Pons (tissue), 1 donor: ENCODE measurements around the gene MPST.

Experiments used
- DNase-seq: peaks from one replicate; pipeline ENCODE4 v3.0.0-alpha.2; 2016; ENCODE audit warnings: low spot score

MPST gene

DNA sequence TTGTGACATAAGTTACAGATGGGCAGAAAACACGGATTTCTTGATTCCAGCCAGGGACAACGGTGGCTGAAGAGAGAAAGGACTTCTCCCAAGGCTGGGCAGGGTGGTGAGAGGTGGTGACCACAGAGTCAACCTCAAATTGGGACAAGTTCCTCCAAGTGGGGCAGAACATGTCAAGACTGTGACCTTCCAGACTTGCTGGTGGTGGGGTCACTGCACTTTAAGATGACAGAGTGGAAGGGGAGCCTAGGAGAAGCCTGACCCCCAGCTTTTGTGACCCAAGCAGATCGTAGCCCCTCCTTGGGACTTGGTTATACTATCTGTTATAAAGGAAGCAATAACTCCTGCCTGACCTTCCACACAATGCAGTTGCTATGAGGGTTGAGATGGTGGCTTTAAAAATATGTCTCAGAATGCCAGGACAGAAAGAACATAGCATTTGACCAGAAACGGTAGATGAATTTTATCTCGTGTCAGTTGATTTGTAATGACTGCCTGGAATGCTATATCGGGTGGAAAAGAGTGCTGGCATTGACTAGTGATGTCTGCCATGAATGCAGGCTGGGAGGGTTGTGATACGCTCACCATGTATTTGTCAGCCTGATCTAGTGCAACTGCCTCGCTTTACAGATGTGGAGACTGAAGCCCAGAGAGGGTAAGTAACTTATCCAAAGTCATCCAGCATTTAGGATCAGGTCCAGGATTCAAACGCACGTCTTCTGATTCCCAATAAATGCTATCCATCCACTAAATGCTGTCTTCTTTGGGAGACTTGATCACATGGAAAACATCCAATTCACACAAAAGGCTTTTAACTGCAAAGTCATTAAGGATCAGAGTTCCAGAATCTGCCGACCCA is 18.6 kb upstream of the MPST start:
- DNase-seq, result no peak

DNA sequence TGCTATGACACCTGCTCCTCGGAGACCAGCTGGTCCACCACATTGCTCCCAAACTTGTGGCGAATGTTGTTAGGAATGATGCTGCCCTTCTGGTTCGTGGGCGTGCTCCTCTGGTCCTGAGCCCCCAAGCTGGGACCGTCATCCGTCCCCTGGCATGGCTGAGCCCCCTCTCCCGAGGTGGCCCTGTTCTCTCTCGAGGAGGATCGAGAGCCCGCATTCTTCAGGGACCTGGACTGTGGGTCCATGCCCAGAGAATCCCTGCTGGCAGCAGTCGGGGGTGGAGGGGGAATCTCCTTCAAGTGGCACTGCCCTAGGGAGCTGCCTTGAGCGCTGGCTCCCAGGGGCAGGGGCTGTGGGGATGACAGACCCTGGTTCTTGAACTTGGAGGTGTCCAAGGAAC is 17.7 kb upstream of the MPST start:
- no peak for DNase-seq

DNA sequence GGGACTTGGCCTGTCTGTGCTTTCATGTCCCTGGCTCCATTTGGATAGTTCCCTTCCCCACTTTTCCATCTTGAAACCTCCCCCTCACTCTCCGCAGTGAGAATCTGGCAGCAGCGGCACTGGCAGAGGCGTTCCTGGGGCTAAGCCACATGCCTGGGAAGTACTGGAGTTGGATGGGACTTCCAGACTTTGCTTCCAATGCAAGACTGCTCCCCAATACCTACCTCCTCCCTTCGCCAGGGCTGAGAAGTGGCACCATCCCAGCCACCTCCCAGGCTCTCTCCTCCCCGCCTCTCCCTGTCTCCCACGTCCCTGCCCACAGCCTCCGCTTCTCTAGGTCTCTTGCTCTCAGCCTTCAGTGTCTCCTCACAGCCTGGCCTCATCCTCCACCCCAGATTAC is 16.9 kb upstream of the MPST start:
- no peak for DNase-seq

DNA sequence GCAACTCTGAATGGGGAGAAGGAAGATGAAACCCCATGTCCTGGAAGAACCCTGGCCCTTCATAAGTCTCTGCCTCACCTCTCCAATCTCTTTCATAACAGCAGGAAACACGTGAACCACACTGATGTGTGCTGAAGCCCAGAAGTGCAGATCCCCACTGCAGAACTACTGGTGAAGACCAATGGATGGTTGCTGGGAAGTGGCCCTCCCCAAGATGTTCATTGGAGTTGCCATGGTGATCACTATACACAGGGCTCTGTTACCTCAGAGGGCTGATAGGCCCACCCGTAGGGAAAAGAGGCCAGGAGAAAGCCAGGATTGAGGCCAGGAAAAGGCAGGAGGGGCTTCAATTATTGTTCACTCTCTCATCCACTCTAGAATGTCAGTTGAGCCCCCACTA is 11.9 kb upstream of the MPST start:
- no peak for DNase-seq

DNA sequence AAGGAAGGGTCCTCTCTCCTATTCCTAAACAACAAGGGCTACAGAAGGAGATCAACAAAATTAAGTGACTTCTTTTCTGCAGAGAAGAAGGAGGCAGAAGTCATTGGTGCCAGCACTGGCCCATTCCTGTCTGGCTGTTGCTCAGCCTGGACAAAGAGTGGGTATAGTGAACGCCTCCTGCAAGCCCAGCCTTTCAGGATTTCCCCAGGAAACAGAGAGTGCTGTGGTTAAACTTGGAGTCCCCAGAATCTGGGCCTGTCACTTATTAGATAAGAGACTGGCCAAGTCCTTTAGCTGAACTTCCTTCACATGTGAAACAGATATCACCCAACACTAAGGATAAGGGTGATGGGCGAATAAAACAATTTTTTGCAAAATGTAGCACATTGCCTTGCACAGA is 11.2 kb upstream of the MPST start:
- DNase-seq, result no peak

DNA sequence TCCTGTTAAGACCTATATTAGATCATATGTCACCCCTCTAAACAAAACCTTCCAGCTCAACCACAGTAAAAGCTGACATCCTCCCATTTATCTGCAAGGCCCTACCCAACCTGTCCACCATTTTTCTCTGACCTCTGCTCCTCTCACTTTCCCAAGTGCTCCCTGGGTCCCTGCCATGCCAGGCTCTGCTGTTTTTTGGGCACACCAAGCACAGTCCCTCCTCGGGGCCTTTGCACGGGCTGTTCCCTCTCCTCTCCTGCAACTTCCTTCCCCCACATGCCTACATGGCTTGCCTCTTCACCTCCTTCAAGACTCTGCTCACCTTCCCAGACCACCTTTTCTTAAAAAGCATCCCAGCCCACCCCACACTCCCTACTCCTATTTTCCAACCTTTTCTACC is 10.1 kb upstream of the MPST start:
- no peak for DNase-seq

DNA sequence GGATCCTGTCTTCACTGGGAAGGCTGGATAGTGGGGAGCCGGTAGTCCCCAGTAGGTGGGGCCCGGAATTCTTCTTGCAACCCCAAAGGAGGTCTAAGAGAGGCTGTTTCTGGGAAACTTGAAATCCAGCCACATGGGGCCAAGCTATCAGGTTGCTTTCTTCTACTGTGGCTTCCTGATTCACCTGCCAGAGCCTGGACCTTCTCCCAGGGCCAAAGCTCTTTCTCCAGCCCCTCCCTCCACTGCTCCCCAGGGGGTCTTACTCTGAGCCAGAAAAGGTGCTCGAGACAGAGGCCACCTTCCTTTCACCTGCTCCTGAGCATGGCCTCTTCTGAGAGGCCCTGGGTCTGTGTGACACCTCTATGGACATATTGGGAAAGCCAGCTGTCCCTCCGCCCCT is 9.4 kb upstream of the MPST start:
- DNase-seq, result no peak

DNA sequence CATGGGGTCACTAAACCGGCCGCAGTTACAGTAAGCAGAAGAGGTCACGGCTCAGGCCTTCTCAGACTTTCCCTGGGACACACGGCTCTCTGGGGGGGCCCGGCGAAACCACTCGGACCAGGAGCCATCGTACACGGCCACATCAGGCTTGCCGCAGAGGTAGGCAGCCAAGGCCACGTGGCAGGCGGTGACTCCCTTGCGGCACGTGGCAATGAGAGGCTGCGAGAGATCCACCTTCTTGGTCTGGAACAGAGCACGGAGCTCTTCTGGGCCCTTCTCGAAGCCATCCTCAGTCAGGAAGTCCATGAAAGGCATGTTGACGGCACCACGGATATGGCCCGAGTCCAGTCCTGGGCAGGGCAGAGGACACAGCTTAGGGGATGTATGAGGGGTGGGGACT is 8.6 kb upstream of the MPST start:
- no peak for DNase-seq

DNA sequence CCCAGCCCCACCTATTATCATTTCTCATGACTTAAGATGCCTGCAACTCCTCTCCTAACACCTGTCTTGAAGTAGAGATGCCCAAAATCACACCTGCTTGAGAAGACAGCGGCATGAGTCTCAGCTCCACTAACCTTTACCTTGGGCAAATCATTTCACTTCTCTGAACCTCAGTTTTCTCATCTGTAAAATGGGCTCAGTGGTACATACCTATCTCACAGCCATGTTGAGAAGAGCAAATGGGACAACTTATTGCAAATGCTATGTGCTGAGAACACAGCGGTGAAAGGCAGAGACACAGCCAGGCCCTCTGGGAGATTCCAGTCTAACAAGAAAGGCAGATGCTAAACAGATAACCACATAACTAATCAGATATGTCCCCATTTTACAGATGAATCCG is 8.1 kb upstream of the MPST start:
- DNase-seq, result no peak

DNA sequence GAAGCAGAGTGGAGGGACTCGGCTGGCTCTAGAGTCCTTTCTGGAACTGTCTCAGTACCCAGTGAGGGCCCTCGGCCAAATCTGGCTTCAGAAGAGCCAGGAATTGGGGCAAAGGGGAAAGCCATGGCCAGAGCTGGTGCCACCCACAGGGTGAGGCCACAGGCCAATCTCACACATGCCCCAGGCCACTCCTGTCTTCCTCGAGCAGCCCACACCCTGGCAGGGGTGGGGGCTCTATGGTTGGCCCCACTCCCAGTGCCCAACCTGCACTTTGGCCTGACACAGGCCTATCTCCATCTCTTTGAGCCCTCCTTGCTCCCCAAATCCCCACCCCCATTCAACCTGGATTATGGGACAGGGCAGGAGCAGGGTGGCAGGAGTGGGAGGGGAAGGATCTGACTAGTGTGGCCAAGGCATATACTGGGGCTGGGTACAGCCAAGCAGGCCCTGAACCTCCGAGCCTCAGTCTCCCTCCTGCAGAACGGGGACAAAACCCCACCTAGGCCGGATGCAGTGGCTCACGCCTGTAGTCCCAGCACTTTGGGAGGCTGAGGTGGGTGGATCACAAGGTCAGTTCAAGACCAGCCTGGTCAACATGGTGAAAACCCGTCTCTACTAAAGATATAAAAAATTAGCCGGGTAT is 7.2 kb upstream of the MPST start:
- DNase-seq, result no peak

DNA sequence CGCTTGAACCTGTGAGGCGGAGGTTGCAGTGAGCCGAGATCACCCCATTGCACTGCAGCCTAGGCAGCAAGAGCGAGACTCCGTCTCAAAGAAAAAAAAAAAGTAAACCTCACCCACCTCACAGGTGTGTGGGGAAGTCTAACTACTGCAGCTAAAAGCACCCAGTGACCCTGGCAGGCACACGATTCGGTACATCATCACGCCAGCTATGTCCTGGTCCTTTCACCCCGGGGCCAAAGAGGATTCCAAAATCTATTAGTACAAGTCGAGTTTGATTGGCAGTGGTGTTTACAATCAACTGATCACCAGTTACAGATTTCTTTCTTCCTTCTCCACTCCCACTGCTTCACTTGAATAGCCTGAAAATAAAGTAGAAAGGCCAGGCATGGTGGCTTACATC is 6.6 kb upstream of the MPST start:
- DNase-seq, result no peak

DNA sequence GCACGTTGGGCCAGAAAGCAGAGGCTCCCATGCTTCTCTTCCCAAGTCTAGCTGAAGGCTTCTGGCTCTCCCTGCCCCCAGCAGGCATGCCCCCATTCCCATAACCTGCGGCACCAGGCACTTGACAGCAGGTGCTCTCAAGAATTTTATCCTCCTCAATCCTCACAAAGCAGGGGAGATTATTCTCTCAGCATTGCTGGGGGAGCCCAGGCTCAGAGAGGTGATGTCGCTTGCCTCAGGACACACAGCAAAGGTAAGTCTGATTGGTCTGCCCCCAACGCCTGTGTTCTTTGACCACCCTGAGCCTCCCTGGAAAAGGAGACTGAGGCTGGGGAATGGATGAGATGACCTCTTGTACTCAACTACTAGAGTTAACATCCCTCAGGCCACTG is 5.1 kb upstream of the MPST start:
- DNase-seq, result no peak

DNA sequence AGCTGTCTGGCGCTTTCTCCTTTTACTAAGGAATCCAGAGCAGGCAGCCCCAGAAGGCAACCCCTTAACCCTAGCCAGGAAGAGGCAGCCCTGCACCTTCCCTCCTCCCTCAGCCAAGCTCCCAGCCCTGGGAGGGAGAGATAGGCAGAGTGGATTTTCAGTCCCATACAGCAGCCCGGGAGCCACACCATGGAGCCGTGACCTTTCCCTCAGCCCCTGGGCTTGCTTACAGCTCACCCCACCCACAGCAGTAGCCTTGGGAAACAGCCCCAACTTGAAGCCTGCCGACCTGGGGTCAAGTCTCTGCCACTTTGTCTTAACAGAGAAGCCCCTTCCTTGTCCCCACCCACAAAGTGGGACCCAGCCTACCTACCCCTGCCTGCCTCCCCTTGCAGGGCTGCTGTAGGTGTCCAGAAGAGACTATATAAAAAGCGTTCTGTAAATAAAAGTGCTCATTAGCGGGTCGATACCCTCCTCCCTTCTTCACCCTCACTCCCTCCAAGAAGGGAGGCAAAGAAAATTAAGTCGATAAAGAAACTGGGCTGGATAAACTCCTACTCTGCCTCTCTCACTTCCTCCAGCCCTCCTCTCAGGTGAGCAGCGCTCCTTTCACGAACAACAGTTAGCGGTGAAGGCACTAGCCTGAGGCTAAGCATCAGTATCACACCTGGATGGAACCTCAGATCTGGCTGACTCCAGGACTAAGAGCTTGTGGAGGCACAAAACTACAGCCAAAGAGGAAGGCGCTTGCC is 4.5 kb upstream of the MPST start:
- DNase-seq, result no peak

DNA sequence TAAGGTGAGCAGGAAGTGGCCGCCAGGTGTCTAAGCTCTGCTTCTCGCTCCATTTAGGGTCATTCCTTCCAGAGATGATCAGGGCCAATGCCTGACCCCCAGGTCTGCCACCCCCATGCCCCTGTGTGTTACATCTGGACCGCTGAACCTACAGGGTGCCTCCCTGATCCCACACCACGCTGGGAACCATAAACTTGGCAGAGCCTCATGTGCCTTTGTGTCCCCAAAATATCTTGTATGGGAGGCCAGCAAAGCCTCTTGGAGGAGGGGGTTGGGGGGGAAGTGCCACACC is 4.0 kb upstream of the MPST start:
- no peak for DNase-seq

DNA sequence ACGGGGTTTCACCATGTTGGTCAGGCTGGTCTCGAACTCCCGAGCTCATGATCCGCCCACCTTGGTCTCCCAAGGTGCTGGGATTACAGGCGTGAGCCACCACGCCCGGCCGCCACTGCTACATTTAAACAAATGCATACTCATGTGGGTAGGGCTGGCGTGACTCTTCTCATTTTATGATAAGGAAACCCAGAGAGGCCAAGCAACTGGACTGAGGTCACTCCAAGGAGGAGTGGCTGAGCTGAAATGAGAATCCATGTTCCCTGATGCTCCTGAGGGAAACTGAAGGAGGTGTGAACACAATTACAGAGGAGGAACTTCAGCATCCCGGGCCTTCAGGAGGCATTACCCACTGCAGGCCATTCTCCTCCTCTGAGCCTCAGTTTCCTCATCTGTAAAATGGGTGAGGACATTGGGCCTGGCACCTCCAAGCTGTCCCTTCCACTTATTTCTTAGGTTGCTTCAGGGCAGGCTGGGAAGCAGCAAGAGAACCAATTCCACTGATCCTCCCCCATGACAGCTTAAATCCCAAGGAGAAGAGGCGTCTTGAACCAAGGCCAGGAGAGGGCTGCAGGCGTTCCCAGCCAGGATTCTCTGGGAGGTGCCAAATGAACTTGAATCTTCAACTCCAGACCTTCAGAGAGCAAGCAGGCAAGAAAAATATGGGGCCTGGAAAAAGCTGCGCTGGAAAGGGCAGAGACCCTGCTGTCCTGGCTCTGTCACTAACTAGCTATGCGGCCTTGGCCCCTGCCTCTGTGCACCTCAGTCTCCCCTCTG is 3.2 kb upstream of the MPST start:
- DNase-seq, result no peak

DNA sequence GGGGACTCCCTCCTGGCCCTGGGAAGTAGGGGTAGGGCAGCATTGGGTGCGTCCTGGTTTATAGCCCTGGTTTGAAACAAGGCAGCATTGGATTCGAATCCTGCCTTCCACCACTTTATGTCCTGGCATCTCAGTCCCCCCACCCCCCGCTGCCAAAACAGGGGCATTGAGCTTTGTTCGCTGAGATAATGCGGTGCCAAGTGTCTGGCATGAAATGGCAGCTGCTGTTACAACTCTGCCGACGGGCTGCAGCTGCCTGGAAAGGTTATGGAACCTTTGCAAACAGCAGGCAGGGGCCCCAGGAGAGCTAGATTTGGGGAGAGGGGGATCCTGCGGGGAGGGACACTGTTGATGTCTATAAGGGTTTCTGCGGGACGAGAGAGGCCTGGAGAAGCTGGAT is 2.2 kb upstream of the MPST start:
- DNase-seq, result no peak

DNA sequence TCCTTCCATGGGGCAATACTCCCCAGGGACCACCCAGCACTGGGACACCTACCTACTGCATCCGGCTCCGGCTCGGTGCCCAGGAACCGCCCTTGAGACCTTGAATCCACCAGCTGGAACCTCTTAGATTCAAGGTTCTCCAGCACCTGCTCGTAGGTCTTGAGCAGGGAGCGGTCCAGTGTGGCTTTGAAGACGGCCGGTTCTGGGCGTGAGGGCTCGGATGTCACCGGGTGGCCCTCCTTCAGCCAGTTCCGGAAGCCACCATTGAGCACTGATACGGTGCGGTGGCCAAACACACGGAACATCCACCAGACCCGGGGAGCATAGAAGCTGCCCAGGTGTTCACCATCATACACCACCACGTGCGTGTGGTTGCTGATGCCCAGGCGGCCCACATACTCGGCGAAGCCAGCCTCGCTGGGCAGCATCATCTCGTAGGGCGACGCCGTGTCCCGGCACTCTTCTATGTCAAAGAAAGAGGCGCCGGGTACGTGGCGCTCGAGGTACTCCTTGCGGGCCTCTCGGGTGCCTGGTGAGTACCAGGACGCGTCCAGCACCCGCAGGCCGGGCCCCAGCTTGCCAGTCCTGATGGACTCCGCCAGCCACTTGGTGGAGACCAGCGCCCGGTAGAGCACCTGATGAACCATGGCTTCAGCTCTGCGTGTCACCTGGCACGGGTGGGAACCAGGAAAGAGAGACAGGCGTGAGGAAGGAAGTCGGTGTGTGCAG is 1.3 kb upstream of the MPST start:
- no peak for DNase-seq

DNA sequence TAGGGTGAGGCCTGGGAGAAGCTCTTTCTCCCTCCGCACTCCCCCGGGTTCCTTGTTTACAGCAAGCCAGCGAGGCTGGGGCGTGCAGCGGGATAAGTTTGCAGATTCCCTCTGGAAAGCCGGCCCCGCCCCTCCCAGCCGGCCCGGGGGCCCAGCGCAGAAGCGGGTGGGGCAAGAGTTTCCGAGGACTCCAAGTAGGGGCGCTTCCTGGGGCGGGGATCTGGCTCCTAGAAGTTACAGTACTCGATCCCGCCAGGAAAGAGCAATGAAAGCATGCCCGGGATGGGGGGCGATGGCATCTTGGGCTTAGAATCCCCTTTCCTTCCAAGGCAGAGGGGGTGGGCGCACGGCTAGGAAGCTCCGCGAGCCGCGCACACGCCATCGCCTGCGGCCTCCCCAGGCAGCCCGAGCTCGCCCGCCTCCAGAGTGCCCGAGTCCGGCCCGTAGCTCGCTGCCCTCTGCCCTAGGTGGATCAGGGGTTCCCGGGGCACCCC is 680 bp upstream of the MPST start:
- no peak for DNase-seq

DNA sequence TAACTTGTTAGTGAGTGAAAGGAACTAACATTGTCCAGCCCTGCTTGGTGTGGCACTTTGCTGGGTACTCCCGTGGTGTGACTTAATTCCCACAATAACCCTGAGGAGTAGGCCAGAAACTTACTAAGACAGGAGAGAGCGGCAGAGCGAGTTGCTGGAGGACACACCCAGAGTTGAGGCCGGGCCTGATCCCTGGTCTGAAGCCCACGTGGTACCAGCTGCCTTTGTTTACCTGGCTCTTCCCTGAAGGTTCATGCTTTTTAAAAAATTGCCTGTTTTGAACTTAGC is 594 bp downstream of the MPST start:
- peak; percentile 50 for DNase-seq

DNA sequence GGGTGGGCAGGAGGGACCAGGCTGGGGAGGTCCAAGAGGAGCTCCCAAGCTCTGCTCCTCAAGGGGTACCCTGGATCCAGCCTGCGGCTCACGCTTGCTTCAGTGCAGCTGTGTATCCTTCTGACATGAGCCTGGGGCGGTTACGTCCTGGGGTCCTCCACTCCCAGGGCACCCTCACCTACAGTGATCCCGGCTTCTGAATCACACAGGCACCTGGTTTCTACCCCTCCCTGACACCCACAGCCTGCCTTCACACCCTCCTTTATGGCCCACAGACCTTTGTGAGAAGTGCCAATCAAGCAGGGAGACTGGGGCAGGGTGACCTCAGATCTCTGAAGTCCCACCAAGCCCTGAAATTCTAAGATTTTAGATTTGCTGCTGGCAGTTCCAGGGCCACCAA is 1.5 kb downstream of the MPST start:
- DNase-seq, result no peak

DNA sequence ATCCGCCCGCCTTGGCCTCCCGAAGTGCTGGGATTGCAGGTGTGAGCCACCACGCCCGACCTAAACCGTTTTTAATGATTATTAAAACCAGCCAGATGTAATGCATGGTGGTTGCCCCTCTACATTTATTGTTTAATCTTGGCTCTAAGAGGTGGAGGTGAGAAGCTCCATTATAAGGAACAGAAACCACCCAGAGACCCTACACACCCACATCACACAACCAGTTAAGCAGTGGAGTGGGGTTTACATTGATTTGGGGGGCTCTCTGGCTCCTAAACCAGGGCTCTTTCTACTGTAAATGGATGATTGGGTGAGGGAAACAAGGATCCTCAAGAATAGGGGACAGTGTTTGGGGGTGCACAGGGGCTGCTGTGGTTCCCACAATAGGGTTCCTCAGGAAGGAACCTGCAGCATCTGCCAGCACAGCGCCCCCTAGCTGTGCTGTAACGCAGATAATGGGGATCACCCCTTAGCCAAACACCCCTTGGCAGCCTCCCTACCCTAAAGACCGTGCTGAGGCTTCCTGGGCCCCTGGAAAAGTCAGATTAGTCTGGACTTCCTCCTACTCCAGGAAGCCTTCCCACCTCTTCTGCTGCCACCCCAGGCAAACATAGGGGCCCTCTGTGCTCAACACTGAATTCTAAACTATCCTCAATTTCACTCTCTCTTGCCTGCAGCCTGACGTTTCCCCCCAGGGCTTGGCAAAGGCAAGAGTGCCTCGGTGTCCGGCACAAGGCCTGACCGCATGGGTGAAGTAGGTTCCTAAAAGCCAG is 2.4 kb downstream of the MPST start:
- DNase-seq, result peak; percentile 57
